Epithelial cell of esophagus (primary cell): ENCODE data around the gene WDR75.

Experiments
- DNase-seq: peaks from one replicate; pipeline ENCODE4 v3.0.0; 2010; ENCODE audit warnings: low read depth
- H3K4me3 ChIP-seq: 2 replicates; pipeline ENCODE4 v1.5.1; 2011; ENCODE audit warnings: mild to moderate bottlenecking, low read length, control low read depth
- CTCF ChIP-seq: IDR thresholded peaks from 2 replicates; pipeline ENCODE4 v1.5.1; 2011; ENCODE audit warnings: low read depth, mild to moderate bottlenecking, low read length, control low read depth, inconsistent platforms; ENCODE audit not compliant: insufficient read depth; ENCODE audit errors: missing control alignments

The WDR75 gene

GRCh38 chr2:189515264-189515663, 74.0 kb downstream of the WDR75 start:
- no peak for DNase-seq
- H3K4me3 ChIP-seq = no peak overlapping the region
- no peak for TF ChIP-seq CTCF

GRCh38 chr2:189516546-189516945, 75.3 kb downstream of the WDR75 start:
- no peak overlapping the region for H3K4me3 ChIP-seq
- no peak for DNase-seq
- no peak for TF ChIP-seq CTCF

- no peak for TF ChIP-seq CTCF
- no peak overlapping the region for H3K4me3 ChIP-seq
- DNase-seq = no peak
Measured at GRCh38 chr2:189517847-189518535, 76.7 kb downstream of the WDR75 start.

- no peak for TF ChIP-seq CTCF
- DNase-seq = no peak
- H3K4me3 ChIP-seq = no peak overlapping the region
Measured at GRCh38 chr2:189519631-189520387, 78.5 kb downstream of the WDR75 start.

- DNase-seq = no peak
- no peak overlapping the region for H3K4me3 ChIP-seq
- TF ChIP-seq CTCF = no peak
Measured at GRCh38 chr2:189521699-189522434, 80.6 kb downstream of the WDR75 start.

- DNase-seq = no peak
- no peak for TF ChIP-seq CTCF
- no peak overlapping the region for H3K4me3 ChIP-seq
Measured at GRCh38 chr2:189522435-189523151, 81.3 kb downstream of the WDR75 start.
